ENCODE data around the gene TRA2B. TPM values are rescaled to one million over a fixed set of nuclear protein-coding genes. Genes with fewer than 3 reads are reported as not detected.
A peak's percentile ranks its signal among the peaks of the same experiment; 100 is the strongest.

The TRA2B gene
- total RNA-seq, 1 donor from 2014 or later, result 120 TPM

- Histone ChIP-seq H3K4me1 (ENCODE audit: insufficient read depth, low read length) (peaks cover 2% of the 10 kb centered on the region), H4K20me1 (ENCODE audit: insufficient read depth, low read length) (no peaks in the 10 kb centered on the region), H3K27ac (ENCODE audit: low read depth, low read length) (no peak overlapping the region), H2AFZ (ENCODE audit: low read depth, low read length) (no peak overlapping the region), H3K9ac (ENCODE audit: low read length) (no peak overlapping the region), H3K79me2 (ENCODE audit: insufficient read depth, low read length) (no peaks in the 10 kb centered on the region), H3K27me3 (ENCODE audit: insufficient read depth, low read length) (no peaks in the 10 kb centered on the region), H3K4me3 (ENCODE audit: insufficient read depth, low read depth, low read length) (no peak overlapping the region), H3K36me3 (ENCODE audit: insufficient read depth, low read length) (no peaks in the 10 kb centered on the region), H3K9me3 (ENCODE audit: insufficient read depth, low read depth, low read length) (no peaks in the 10 kb centered on the region), H3K4me2 (ENCODE audit: low read length) (no peak overlapping the region)
- H3K4me1 Mint-ChIP-seq (ENCODE audit: low read depth, unreplicated experiment), result no peaks in the 10 kb centered on the region
- H3K27me3 Mint-ChIP-seq (ENCODE audit: low read depth, unreplicated experiment), result peaks cover 9% of the 10 kb centered on the region
- DNase-seq (ENCODE audit: low read depth), result no peak
- H3K4me3 Mint-ChIP-seq (ENCODE audit: unreplicated experiment), result no peak overlapping the region
- TF ChIP-seq EZH2 (IDR thresholded peaks at IDR 0.05; ENCODE audit: insufficient read depth, low read length) (no peak), CTCF (IDR thresholded peaks at IDR 0.05; ENCODE audit: insufficient read depth, low read depth, low read length) (no peak)
- peaks cover 5% of the 10 kb centered on the region for H3K9me3 Mint-ChIP-seq (ENCODE audit: unreplicated experiment)
- no peak for FAIRE-seq
- peaks cover 1% of the 10 kb centered on the region for H3K36me3 Mint-ChIP-seq (ENCODE audit: low read depth, unreplicated experiment)
- H3K27ac Mint-ChIP-seq (ENCODE audit: unreplicated experiment), result no peak overlapping the region
Measured at GRCh38 chr3:185965496-185965895, 27.7 kb upstream of the TRA2B start.

- Mint-ChIP-seq H3K36me3 (ENCODE audit: low read depth, unreplicated experiment) (peaks cover 1% of the 10 kb centered on the region), H3K4me3 (ENCODE audit: unreplicated experiment) (no peak overlapping the region), H3K27ac (ENCODE audit: unreplicated experiment) (no peak overlapping the region), H3K27me3 (ENCODE audit: low read depth, unreplicated experiment) (peaks cover 7% of the 10 kb centered on the region), H3K9me3 (ENCODE audit: unreplicated experiment) (peaks cover 5% of the 10 kb centered on the region), H3K4me1 (ENCODE audit: low read depth, unreplicated experiment) (no peaks in the 10 kb centered on the region)
- Histone ChIP-seq H2AFZ (ENCODE audit: low read depth, low read length) (no peak overlapping the region), H3K36me3 (ENCODE audit: insufficient read depth, low read length) (no peaks in the 10 kb centered on the region), H3K27me3 (ENCODE audit: insufficient read depth, low read length) (no peaks in the 10 kb centered on the region), H3K4me2 (ENCODE audit: low read length) (no peak overlapping the region), H3K79me2 (ENCODE audit: insufficient read depth, low read length) (no peaks in the 10 kb centered on the region), H3K9me3 (ENCODE audit: insufficient read depth, low read depth, low read length) (no peaks in the 10 kb centered on the region), H3K4me1 (ENCODE audit: insufficient read depth, low read length) (peaks cover 11% of the 10 kb centered on the region), H3K4me3 (ENCODE audit: insufficient read depth, low read depth, low read length) (no peak overlapping the region), H3K9ac (ENCODE audit: low read length) (no peak overlapping the region), H4K20me1 (ENCODE audit: insufficient read depth, low read length) (no peaks in the 10 kb centered on the region), H3K27ac (ENCODE audit: low read depth, low read length) (no peak overlapping the region)
- TF ChIP-seq EZH2 (IDR thresholded peaks at IDR 0.05; ENCODE audit: insufficient read depth, low read length), result no peak
- TF ChIP-seq CTCF (IDR thresholded peaks at IDR 0.05; ENCODE audit: insufficient read depth, low read depth, low read length), result no peak
- FAIRE-seq (no peak), DNase-seq (ENCODE audit: low read depth) (no peak)
Measured at GRCh38 chr3:185961675-185962232, 23.9 kb upstream of the TRA2B start.

GRCh38 chr3:185960522-185961288, 22.9 kb upstream of the TRA2B start:
- no peak overlapping the region for H3K4me3 Mint-ChIP-seq (ENCODE audit: unreplicated experiment)
- H3K27ac Mint-ChIP-seq (ENCODE audit: unreplicated experiment), result no peak overlapping the region
- Histone ChIP-seq H3K36me3 (ENCODE audit: insufficient read depth, low read length) (no peaks in the 10 kb centered on the region), H4K20me1 (ENCODE audit: insufficient read depth, low read length) (no peaks in the 10 kb centered on the region), H3K4me2 (ENCODE audit: low read length) (peak overlapping the region; percentile 51), H3K27me3 (ENCODE audit: insufficient read depth, low read length) (no peaks in the 10 kb centered on the region), H3K79me2 (ENCODE audit: insufficient read depth, low read length) (no peaks in the 10 kb centered on the region), H3K9me3 (ENCODE audit: insufficient read depth, low read depth, low read length) (no peaks in the 10 kb centered on the region), H3K27ac (ENCODE audit: low read depth, low read length) (no peak overlapping the region), H3K9ac (ENCODE audit: low read length) (peak overlapping the region; percentile 42), H2AFZ (ENCODE audit: low read depth, low read length) (no peak overlapping the region), H3K4me1 (ENCODE audit: insufficient read depth, low read length) (peaks cover 11% of the 10 kb centered on the region), H3K4me3 (ENCODE audit: insufficient read depth, low read depth, low read length) (no peak overlapping the region)
- H3K4me1 Mint-ChIP-seq (ENCODE audit: low read depth, unreplicated experiment), result no peaks in the 10 kb centered on the region
- H3K9me3 Mint-ChIP-seq (ENCODE audit: unreplicated experiment), result peaks cover 4% of the 10 kb centered on the region
- TF ChIP-seq EZH2 (IDR thresholded peaks at IDR 0.05; ENCODE audit: insufficient read depth, low read length), result no peak
- TF ChIP-seq CTCF (IDR thresholded peaks at IDR 0.05; ENCODE audit: insufficient read depth, low read depth, low read length), result no peak
- H3K27me3 Mint-ChIP-seq (ENCODE audit: low read depth, unreplicated experiment), result peaks cover 8% of the 10 kb centered on the region
- FAIRE-seq (no peak), DNase-seq (ENCODE audit: low read depth) (no peak)
- peaks cover 1% of the 10 kb centered on the region for H3K36me3 Mint-ChIP-seq (ENCODE audit: low read depth, unreplicated experiment)

Data from astrocyte (in vitro differentiated cells and primary cell).